ENCODE results near the gene CLEC9A. TPM values are rescaled to one million over a fixed set of nuclear protein-coding genes. Genes with fewer than 3 reads are reported as not detected.
"Not testable (repeated sequence)": the region's sequence is repeated elsewhere in the genome, so short reads cannot be mapped to it uniquely, and the experiment has no call there.

The CLEC9A gene
- 8.3 TPM for total RNA-seq

DNA sequence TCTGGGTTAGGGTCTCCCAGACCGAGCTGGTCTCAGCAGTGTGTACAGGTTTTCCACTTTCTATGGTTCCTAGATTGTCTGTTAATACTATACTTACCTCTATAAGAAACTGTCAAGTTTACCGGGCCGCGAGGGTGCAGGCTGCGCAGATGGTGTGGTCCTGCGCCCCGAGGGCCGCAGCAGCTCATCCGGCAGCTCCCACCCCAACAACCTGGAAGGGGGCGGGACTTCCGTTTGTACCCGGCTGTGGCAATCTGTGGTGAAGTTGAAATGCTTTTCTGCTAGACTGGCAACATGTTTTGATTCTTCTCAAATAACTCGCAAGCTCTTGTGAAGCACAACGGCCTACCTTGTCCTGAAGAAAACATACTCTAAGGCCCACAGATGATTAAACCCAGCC lies at the start of gene CLEC9A:
CLEC9A (plus strand) TSS at position 237 of the 400 bp plus-strand sequence. CDS start 22,006 bp downstream, outside the sequence.
- no peak for DNase-seq (ENCODE audit: low read depth in 2 of 3, low spot score in 2 of 3)

DNA sequence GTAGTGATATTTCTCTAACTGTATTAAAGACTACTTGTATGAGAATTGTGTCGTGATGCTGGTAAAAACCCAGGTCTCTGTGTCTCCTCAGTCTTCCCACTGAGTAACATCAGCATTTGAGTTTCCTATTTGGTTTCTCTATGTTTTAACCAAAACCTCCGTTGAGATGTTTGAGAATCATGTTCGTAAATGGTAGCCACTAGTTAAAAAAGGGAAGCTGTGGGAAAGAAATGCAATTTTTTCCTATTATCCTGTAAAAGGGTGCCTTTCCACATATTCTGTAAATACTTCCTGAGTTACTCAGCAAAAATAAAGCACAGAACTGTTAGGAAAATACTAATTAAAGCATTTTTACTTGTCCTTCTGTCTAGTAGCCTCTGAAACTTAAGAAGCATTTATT lies 38.6 kb upstream of the CLEC9A start:
- DNase-seq (ENCODE audit: low read depth in 2 of 3, low spot score in 2 of 3) = no peak

DNA sequence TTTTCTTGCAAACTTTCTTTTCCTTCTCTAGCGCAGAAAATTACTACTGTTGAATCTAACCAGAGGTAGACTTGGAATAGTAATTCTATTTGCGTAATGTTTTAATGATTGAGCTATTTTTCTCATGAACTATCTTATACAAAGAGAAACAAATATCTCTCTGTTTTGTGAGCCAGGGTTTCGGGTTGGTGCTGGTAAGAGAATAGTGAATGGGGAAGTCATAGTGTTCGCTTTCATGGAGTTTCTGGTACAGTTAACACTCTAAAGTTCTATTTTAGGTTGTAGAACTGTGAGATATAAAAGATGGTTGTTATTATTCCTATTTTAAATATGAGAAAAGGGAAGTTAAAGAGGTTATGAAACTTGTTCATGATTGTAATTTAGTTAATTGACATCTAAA lies 38.2 kb upstream of the CLEC9A start:
- peak in 1 of 3 donors; percentile 16 for DNase-seq (ENCODE audit: low read depth in 2 of 3, low spot score in 2 of 3)

DNA sequence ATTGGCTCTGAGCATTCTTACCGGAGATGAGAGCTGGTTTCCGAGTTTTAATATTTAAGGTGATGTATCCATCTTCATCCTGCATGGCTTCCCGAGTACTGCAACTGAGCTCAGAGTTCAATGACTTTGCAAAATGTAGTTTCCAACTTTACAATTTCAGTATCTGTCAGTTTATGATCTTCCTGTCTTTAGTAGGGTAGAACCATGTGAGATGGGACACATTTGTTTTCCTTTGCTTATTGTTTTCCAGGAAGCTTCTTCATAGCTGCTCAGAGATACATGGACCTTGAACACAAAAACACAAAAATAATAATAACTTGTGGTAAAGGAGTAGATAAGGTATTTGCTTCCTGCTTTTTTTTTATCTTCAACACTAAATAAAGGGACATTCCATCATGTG lies 31.5 kb upstream of the CLEC9A start, which contains the start of gene CLEC1B:
CLEC1B (minus strand) TSS at position 106 of the 400 bp plus-strand sequence; CDS start at position 85, 21 bp downstream.
- DNase-seq (ENCODE audit: low read depth in 2 of 3, low spot score in 2 of 3) = no peak

DNA sequence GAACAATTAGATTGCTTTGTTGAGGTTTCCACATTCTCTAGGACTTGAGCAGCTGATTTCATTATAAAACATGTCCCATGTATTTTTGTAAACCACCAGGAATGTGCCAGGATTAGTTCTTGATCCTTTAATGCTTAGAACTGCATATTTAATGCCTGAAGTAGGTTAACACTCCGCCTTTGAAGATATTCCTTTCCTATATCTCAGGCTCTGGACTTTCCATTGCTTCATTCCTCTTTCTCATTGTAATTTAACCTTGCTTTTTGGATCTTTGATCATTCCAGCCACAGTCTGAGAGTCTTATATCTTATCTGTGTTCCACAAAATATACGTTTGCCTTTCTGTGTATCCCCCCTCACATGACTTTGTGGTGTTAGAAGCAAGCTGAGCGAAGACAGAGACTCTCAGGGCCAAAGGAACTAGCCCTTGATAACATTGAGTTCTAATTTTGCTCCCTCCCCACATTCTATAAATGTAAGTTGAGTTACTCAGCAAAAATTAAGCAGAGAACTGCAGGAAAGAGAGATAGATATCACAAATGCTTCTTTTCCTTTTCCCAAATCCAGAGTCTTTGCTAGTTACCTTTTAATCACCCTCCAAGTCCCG lies 29.2 kb upstream of the CLEC9A start:
- no peak for DNase-seq (ENCODE audit: low read depth in 2 of 3, low spot score in 2 of 3)

DNA sequence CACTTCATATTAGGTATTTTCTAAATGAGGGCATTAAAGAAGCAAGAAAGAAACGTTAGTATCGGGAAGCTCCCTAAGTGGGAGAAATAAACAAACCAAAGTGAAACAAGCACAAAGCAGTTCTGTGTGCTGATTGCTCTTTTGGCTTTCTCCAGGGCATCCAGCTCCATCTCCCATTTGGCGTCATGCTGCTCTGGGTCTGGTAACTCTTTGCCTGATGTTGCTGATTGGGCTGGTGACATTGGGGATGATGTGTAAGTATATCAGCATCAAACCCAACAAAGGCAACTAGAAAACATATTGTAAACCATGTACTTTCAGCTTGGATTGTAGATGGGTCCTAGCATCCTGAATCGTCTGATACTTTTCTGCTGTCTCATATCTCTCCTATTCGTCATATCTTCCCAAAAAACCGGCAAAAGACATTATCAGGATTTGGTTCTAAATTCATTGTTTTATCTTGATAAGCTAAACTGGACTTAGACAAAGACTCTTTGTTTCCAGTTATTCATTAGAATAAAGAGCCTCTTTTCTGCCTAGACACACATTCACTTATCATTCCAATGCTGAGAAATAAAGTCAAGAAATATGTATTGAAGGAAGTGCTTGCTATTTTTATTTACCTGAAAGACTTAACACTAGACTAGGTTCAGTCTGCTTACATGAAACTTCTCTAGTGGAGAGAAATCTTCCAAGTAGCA lies 17.7 kb upstream of the CLEC9A start:
- DNase-seq (ENCODE audit: low read depth in 2 of 3, low spot score in 2 of 3) = no peak

DNA sequence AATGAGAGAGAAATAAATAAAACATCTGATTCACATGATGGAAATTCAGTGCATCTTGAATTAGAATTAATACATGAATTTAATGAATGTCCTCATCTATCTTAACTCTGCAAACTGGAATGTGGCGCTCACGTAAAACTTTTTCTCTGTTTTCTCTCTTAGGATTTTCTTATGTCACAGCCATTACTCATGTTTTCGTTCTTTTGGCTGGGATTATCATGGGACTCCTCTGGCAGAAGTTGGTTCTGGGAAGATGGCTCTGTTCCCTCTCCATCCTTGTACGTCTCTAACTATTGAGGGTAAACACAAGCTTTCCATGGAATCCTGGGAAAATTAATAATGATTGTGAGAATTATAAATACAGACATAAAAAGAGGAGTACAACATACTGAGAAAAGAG lies 15.0 kb upstream of the CLEC9A start:
- no peak for DNase-seq (ENCODE audit: low read depth in 2 of 3, low spot score in 2 of 3)

DNA sequence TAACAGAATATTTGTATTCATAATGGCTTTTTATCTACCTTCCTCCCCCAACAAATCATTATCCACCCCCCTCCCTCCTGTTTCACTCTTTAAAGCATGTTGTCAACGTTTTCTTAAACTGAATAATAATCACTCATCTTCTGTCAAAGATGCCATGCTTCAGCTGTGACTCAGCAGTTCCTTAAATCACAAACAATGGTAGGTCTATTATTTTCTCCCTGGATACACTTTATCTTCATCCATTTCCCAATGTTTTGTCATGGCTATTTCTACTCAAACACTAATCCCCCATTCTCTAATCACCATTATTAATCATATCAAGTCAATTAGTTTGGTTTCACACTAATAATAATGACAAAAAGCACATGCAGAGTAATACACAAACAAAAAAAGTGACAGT lies 13.6 kb upstream of the CLEC9A start:
- peak in 1 of 3 donors; percentile 43 for DNase-seq (ENCODE audit: low read depth in 2 of 3, low spot score in 2 of 3)

DNA sequence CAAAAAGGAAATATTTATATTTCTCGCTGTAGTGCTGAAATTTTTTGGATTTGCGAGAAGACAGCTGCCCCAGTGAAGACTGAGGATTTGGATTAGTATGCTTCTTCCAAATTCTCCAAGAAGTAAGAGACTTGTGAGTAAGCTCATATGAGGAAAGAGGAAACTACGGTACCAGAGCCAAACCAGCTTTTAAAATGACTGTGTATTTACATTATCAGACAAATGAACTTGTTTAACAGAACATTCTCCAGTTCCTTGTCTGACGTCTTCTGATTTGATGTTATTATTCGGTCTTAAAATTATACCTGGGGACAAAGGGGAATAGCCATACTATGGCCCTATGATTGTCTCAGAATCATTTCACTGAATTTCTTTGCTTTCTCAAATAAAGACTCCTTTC lies 12.1 kb upstream of the CLEC9A start:
- peak in 1 of 3 donors; percentile 32 for DNase-seq (ENCODE audit: low read depth in 2 of 3, low spot score in 2 of 3)

DNA sequence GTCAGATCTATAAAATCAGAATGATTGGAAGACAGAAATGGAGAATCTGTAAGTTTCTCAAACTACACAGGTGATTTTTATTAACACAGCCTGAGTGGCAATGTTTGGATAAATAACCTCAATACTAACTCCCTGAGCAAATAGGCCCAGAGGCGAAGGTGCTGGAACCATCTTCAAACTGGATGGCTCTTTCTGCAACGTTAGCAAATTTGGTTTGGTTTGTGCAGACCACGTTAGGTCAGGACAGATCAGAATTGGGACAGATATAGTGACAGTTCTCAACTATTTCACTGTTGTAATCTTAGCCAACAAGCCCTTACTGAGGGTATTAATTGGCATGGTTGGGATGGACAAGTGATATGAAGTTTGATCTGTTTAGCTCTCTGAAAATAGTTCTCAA lies 9.1 kb upstream of the CLEC9A start:
- no peak for DNase-seq (ENCODE audit: low read depth in 2 of 3, low spot score in 2 of 3)

DNA sequence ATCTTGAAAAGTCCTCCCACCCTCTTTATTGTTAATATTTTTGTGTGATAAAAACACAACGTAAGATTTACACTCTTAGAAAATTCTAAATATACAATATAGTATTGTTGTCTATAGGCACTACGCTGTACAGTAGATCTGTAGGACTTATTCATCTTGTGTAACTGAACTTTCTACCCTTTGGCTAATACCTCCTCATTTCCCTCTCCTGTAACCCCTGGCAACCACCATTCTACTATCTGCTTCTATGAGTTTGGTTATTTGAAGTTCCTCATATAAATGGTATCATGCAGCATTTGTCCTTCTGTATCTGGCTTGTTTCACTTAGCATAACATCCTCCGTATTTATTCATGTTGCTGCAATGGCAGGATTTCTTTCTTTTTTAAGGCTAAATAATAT lies 5.2 kb upstream of the CLEC9A start:
- DNase-seq (ENCODE audit: low read depth in 2 of 3, low spot score in 2 of 3) = no peak

DNA sequence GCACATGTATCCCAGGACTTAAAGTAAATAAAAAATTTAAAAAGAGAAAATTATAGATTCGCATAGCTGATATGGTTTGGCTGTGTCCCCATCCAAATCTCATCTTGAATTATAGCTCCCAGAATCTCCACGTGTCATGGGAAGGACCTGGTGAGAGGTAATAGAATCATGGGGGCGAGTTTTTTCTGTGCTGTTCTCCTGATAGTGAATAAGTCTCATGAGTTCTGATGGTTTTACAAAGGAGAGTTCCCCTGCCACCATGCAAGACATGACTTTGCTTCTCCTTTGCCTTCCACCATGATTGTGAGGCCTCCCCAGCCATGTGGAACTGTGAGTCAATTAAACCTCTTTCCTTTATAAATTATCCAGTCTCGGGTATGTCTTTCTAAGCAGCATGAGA lies 3.8 kb upstream of the CLEC9A start:
- not testable (repeated sequence) for DNase-seq (ENCODE audit: low read depth in 2 of 3, low spot score in 2 of 3)

DNA sequence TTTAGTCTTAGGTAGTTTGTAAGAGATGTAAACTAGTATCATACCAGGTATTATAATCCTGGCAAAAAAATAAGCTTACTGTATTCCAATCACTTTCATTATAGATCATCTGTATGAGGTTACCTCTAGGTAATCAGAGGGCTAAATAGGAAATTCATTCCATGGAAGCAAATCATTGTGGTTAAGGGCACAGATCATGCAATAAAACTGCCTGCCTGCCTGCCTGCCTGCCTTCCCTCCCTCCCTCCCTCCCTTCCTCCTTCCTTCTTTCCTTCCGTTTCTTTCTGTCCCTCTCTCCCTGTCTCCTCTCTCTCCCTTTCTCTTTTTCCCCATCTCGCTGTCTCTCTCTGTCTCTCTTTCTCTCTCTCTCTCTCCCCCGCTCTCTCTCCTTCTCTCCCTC lies 3.2 kb upstream of the CLEC9A start:
- no peak for DNase-seq (ENCODE audit: low read depth in 2 of 3, low spot score in 2 of 3)

DNA sequence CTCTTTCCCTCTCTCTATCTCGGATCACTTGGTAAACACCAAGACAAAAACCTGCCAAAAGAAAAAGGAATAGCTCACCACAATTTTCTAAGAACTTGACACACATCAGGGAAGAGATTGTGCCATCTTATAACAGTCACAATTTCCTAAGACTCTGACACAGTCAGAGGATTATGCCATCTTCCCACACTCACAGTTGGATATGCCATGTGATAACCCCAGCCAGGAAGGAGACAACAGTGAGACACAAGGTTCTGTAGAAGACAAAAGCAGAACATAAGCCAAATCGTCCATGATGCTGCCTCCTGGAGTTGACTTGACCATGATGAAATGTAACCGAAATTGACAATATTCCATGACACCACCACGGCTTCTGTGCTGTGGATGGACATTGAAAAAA lies 2.8 kb upstream of the CLEC9A start:
- DNase-seq (ENCODE audit: low read depth in 2 of 3, low spot score in 2 of 3) = peak in 1 of 3 donors; percentile 31

DNA sequence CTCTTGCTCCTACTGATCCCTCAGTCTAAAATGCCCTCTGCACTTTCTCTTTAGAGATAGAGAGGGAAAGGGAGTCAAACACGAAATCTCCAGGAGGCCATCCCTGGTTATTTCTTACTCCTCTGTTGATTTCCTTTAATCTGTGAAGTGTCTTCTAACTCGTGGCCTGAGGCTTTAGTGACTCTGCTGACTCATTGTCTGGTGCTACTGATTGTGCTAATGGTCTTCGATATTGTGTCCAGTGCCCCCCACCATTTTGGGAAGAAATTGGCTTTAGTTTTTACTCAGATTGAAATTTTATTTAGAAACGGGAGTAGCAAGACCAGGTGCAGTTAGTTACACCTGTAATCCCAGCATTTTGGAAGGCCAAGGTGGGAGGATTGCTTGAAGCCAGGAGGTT lies 839 bp downstream of the CLEC9A start:
- peak in 1 of 3 donors; percentile 26 for DNase-seq (ENCODE audit: low read depth in 2 of 3, low spot score in 2 of 3)

DNA sequence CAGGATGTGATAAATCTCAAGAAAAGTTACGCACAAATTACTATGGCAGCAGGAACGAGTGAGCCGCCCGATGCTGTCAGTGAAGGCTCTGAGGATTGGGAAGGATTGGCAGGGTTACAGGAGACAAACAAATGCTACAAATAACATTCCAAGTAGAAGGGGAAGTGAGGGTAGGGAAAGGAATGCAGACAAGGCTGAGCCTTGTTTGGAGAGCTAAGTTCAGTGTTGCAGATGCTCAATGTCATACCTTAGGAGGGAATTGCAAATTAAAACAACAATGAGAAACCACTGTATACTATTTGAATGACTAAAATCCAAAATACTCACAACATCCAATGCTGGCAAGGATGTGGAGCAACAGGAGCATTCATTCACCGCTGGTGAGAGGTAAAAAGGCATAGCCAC lies 1.3 kb downstream of the CLEC9A start:
- DNase-seq (ENCODE audit: low read depth in 2 of 3, low spot score in 2 of 3) = no peak

DNA sequence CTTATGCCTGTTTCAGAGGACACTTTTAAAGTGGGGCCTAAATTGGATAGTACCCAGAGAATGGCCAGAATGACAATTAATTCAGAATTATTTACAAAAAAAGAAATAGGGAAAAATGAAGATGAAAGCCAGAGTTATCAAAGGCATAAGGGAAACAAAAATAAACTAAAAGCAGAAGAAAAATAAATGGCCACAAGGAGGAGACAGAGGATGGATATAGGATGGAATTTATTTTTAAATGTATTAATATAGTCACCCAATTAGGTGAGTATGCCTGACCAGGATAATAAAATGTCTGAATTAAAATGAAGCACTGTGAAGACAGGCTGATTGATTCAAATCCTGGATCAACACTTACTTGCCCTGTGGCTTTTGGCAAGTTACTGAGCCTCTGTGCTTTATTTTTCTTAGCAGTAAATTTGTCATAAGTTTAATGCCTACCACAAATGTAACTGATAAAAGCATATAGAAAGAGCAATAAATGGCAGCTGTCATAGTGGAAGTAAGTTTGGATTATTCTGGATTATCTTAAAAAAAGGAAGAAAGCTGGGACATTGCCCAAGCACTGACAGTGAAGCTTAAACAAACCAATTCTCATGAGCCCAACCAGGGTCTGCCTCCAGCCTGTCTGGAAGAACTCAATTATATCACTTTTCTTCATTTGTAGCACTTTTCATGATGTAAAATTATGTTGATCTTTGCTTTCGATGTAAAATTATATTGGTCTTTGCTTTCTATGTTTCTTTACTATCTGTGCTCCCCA lies 3.5 kb downstream of the CLEC9A start:
- DNase-seq (ENCODE audit: low read depth in 2 of 3, low spot score in 2 of 3) = peak in 1 of 3 donors; percentile 69

DNA sequence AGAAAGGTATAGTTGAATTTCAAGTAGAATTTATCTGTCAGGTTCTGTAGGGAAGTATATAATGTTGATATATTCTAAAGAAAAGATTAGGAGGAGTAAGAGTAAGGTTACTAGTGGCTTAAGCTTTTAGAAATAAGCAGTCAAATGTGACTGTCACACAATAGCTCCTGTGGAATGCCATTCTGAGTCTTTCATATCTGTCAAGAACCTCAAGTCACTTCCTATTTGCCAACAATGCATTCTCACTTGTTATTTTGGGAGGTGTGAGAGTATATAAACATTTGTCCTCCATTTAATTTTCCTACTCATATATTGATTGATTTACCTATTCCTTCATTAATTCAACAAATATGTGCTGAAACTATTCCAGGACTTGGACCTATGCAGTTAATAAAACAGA lies 11.7 kb downstream of the CLEC9A start:
- DNase-seq (ENCODE audit: low read depth in 2 of 3, low spot score in 2 of 3) = no peak

DNA sequence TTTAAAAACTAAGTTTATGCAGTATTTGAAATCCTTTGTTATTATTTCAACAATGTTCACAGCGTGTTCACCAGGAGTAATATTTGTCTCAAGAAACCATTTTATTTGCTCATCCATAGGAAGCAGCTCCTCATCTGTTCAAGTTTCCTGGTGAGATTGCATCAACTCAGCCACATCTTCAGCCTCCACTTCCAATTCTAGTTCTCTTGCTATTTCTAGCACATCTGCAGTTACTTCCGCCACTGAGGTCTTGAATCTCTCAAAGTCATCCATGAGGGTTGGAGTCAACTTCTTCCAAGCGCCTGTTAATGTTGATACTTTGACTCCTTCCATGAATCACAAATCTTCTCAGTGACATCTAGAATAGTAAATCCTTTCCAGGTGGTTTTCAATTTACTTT lies 18.0 kb downstream of the CLEC9A start:
- no peak for DNase-seq (ENCODE audit: low read depth in 2 of 3, low spot score in 2 of 3)

DNA sequence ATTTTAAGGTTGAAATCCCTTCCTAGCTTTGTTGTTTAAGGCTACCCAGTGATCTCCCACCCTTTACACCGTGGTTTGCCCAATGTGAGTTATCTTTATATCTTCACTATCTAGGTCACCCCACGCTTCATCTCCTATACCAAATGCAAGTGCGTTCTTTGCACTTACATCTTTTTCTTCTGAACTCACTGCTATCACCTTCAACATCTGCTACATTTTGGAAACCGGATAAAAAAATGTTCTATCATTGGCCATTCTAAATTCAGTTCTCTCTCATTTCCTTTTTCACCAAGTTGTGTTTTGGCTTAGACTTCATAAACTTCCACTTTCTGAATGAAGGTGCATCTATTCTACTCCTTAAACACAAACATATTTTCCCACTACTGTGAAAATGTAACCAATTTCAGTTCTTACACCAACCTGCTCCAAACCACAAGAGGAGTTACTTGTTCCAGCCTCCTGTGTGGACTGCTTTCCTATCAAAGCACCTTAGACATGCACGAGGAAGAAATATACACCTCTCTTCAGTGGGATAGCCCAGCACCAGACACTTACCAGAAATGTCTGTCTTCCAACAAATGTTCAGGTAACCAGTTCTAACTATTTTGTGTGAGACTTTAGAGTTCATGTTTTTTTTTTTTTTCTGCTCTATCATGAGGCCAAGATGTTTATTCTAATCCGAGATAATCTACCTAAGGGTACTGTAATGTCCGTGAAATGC lies 21.9 kb downstream of the CLEC9A start:
- peak in 2 of 3 donors; percentile 27 to 72 for DNase-seq (ENCODE audit: low read depth in 2 of 3, low spot score in 2 of 3)

DNA sequence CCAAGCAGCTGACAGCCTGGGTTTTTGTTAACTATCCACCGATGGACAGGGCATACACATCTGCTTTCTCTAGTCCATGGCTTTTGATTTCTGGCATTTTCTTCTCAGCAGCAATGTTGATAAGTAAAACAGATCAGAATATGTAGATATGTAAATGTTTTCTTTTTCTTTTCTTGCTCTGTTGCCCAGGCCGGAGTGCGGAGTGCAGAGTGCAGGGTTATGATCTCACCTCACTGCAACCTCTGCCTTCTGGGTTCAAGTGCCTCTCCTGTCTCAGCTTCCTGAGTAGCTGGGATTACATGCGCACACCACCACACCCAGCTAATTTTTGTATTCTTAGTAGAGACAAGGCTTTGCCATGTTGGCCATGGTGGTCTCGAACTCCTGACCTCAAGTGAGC lies 27.9 kb downstream of the CLEC9A start:
- no peak for DNase-seq (ENCODE audit: low read depth in 2 of 3, low spot score in 2 of 3)
